GM19025 (cell line): ENCODE data around the gene BCAS4.
"Not testable (repeated sequence)": the region's sequence is repeated elsewhere in the genome, so short reads cannot be mapped to it uniquely, and the experiment has no call there.

ENCODE experiments used
- ATAC-seq: cut with Tn5 transposase; IDR thresholded peaks from one replicate; pipeline ENCODE4 v1.9.1; 2021; ENCODE audit warnings: mild to moderate bottlenecking, low read depth, moderate library complexity; ENCODE audit not compliant: unreplicated experiment

BCAS4 gene

GRCh38 chr20:50872560-50873425 lies 77.9 kb downstream of the BCAS4 start:
- ATAC-seq = no peak

GRCh38 chr20:50873585-50873984 lies 78.7 kb downstream of the BCAS4 start:
- ATAC-seq = no peak

GRCh38 chr20:50874111-50874757 lies 79.4 kb downstream of the BCAS4 start:
- ATAC-seq = no peak

GRCh38 chr20:50874758-50875665 lies 80.2 kb downstream of the BCAS4 start:
- no peak for ATAC-seq

GRCh38 chr20:50876063-50876685 lies 81.3 kb downstream of the BCAS4 start:
- ATAC-seq = no peak

- ATAC-seq = no peak
These were observed 82.0 kb downstream of the BCAS4 start for GRCh38 chr20:50876816-50877215.

GRCh38 chr20:50877232-50877743 lies 82.4 kb downstream of the BCAS4 start:
- no peak for ATAC-seq

GRCh38 chr20:50879649-50880550 lies 85.0 kb downstream of the BCAS4 start:
- no peak for ATAC-seq

- ATAC-seq = not testable (repeated sequence)
These were observed 87.0 kb downstream of the BCAS4 start for GRCh38 chr20:50881759-50882424.

- no peak for ATAC-seq
These were observed 89.0 kb downstream of the BCAS4 start for GRCh38 chr20:50883856-50884255.

- no peak for ATAC-seq
These were observed 90.2 kb downstream of the BCAS4 start for GRCh38 chr20:50885068-50885467.

- no peak for ATAC-seq
These were observed 90.9 kb downstream of the BCAS4 start for GRCh38 chr20:50885781-50886180.

- ATAC-seq = no peak
These were observed 91.4 kb downstream of the BCAS4 start for GRCh38 chr20:50886184-50886790.

GRCh38 chr20:50887576-50887975 lies 92.7 kb downstream of the BCAS4 start:
- ATAC-seq = no peak

GRCh38 chr20:50891138-50891537 lies 96.3 kb downstream of the BCAS4 start:
- no peak for ATAC-seq

GRCh38 chr20:50892394-50892793 lies 97.5 kb downstream of the BCAS4 start:
- peak; percentile 48 for ATAC-seq

- ATAC-seq = no peak
These were observed 98.8 kb downstream of the BCAS4 start for GRCh38 chr20:50893620-50894019.

- ATAC-seq = no peak
These were observed 100.4 kb downstream of the BCAS4 start for GRCh38 chr20:50895111-50895830.
